ENCODE data around the gene MTMR11.

MTMR11 gene

DNA sequence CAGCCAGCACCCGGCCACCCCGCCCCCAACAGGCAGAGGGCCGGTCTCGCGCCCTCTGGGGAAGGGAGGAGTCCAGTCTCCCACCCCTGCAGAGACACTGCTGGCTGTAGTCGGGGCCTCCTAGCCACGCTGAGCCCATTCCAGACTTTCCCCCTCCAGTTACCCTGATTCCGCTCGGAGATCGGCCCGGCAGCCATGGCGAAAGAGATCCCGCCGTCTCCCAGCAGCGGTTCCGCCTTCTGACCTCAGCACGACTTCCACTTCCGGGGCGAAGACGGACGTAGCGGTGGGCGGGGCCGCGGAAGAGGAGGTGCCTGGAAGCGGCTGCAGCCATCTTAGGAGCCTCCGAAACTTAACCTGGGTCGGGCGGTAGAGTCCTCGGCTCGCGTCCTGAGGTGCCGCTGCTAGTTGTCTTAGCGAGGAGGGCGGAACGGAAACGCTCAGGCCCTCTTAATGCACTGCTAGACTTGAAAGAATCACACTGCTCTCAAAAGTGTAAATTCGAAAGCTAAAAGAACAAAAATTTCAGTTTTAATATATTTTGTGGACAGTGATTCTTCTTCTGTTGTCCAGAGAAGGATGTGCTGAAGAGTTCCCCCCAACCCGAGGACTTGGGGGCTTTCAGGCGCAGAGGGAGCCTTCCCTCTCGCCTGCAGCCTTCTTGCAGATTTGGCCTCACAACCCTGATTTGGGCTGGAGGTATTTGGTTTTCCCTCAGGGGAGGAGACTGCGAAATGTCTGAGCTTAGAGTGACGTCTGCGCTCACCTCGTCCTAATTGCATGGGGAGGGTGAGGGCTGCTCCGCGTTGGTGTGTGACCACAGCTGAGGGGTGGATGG, 8.9 kb downstream of the MTMR11 start, which contains the start of gene SF3B4:
Gene SF3B4 (minus strand): TSS at position 241 of the 838 bp plus-strand sequence. CDS start 44 bp downstream, at position 197.
- DNase-seq (ENCODE audit: low read depth) = peak; percentile 95
- H3K4me3 ChIP-seq (ENCODE audit: low read depth, low read length) = peak within 1 kb of the TSS; percentile 78
- TF ChIP-seq, protein P1, sequence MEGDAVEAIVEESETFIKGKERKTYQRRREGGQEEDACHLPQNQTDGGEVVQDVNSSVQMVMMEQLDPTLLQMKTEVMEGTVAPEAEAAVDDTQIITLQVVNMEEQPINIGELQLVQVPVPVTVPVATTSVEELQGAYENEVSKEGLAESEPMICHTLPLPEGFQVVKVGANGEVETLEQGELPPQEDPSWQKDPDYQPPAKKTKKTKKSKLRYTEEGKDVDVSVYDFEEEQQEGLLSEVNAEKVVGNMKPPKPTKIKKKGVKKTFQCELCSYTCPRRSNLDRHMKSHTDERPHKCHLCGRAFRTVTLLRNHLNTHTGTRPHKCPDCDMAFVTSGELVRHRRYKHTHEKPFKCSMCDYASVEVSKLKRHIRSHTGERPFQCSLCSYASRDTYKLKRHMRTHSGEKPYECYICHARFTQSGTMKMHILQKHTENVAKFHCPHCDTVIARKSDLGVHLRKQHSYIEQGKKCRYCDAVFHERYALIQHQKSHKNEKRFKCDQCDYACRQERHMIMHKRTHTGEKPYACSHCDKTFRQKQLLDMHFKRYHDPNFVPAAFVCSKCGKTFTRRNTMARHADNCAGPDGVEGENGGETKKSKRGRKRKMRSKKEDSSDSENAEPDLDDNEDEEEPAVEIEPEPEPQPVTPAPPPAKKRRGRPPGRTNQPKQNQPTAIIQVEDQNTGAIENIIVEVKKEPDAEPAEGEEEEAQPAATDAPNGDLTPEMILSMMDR (conservative IDR thresholded peaks at IDR 0.05; ENCODE audit: low read depth, low read length) = no peak

DNA sequence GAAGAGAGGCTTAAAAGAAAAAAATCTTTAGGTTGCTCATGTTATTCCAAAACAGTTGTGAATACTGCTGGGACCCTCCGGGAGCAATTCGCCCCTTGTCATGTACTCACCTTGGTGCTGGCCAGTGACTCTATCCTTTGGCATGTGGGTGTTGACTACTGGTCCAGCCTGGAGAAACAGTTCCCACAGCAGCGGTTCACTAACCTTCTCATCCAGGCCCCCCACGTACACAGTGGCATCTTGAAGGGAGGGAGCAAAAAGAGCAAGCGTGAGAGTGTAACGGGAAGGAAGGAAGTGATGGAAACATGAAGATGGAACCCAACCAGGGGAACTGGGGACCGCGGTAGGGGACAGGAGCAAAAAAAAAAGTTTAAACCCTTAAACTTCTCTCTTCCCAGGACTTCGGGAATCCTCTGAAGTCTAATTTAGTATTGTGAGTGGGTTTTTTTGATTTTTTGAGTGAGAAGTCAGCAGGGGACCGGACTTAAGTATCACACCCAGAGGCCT, 9.6 kb downstream of the MTMR11 start:
- DNase-seq (ENCODE audit: low read depth) = peak; percentile 17
- TF ChIP-seq, protein P1 (conservative IDR thresholded peaks at IDR 0.05; ENCODE audit: low read depth, low read length) = no peak
- H3K4me3 ChIP-seq (ENCODE audit: low read depth, low read length) = peak overlapping the region; percentile 78

DNA sequence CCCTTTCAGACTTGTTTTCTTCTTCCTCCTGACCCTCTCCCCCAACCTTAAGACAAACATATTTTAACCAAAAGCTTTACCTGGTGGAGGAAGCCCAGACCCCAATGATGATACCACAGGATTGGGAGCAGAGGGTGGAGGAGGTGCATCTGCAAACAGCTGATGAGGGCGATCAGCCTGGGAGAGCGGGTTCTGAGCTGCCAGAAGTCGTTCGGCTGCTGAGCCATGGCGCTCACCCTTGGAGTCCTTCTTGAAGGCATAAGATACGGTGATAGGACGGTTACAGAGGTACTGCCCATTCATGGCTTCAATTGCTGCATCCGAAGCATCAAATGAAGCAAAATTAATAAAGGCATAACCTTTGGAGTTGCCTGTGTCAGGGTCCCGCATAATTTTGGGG, 10.4 kb downstream of the MTMR11 start:
- DNase-seq (ENCODE audit: low read depth) = no peak
- peak overlapping the region; percentile 78 for H3K4me3 ChIP-seq (ENCODE audit: low read depth, low read length)
- TF ChIP-seq, protein P1 (conservative IDR thresholded peaks at IDR 0.05; ENCODE audit: low read depth, low read length) = no peak

DNA sequence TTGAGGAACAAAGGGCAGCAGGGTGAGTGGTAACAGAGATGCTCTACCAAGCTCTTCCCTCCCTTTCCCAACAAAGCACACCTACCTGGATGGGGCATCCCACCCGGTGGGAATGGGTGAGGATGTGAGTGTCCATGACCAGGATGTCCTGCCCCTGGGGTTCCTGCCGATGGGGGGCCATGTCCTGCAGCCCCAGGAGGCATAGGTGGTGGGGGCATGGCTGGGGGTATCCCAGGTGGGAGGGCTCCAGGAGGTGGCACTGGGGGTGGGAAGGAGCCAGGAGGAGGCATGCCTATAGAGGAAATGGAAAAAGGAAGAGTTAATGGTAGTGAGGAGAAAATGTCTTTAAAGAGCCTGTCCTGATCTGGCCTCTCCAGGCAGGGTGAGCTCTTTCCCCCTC, 10.9 kb downstream of the MTMR11 start:
- TF ChIP-seq, protein P1 (conservative IDR thresholded peaks at IDR 0.05; ENCODE audit: low read depth, low read length) = no peak
- no peak overlapping the region for H3K4me3 ChIP-seq (ENCODE audit: low read depth, low read length)
- DNase-seq (ENCODE audit: low read depth) = no peak

DNA sequence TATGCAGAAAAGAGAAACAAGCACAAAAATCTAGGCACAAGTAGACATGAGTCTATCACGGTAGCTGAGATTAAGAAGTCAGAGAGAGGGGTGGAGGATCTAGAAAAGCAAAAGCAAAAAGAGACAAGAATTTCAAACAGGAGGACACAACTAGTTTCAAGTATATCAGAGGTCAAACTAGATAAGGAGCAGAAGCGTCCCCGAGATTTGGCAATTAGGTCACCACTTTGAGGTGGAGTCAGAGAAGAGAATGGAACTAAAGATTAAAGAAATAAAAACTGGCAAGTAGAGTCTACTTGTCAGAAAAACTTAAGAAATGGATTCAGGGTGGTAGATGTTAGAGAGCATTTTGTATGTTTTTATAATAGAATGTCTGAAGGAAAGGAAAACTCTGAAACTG, 11.3 kb downstream of the MTMR11 start:
- TF ChIP-seq, protein P1 (conservative IDR thresholded peaks at IDR 0.05; ENCODE audit: low read depth, low read length) = no peak
- no peak for DNase-seq (ENCODE audit: low read depth)
- no peak overlapping the region for H3K4me3 ChIP-seq (ENCODE audit: low read depth, low read length)

DNA sequence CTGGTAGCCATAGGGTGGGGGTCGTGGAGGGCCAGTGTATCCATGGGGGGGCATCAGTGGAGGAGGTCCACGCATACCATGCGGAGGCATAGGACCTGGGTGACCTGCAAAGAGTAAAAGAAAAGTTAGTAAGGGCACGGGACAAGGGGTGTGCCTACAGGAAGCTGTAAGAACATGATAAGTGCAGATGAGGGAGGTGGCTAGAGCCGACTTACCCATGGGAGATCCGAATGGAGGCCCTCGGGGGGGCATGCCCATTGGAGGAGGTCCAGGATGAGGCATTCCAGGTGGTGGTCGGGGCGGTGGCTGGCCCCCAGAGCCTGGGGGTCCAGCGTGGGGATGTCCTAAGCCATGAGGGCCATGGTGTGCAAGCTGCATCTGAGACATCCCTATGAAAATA, 13.1 kb downstream of the MTMR11 start:
- H3K4me3 ChIP-seq (ENCODE audit: low read depth, low read length) = no peak overlapping the region
- TF ChIP-seq, protein P1 (conservative IDR thresholded peaks at IDR 0.05; ENCODE audit: low read depth, low read length) = no peak
- no peak for DNase-seq (ENCODE audit: low read depth)

Measured in choroid plexus epithelial cell (primary cell).